ENCODE results near the gene PKP2. TPM values are rescaled to one million over a fixed set of nuclear protein-coding genes. Genes with fewer than 3 reads are reported as not detected.

Gene PKP2
- total RNA-seq, 1 donor from 2014 or later = not detected

DNA sequence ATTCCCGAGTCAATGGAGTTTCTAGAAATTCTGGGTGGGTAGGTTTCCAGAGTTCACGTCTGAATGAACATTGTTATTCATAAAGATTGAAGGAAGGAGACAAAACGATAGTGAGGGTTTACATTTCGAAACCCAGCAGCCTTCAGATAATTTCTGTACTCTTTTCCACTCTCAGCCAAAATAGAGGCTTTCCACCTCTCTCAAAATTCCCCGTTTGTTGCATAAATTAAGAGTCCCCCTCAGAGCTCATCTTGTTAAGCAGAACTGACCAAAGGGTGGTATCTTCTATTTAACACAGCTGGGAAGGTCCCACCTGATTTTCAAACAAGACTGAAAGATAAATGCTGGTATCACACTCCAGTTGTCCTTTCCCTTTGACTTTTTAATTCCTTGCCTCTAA, 119.4 kb downstream of the PKP2 start:
- Mint-ChIP-seq H3K27ac (no peak overlapping the region), H3K4me1 (ENCODE audit: low read depth) (no peaks in the 10 kb centered on the region), H3K36me3 (ENCODE audit: low read depth) (no peaks in the 10 kb centered on the region), H3K4me3 (no peak overlapping the region), H3K9me3 (no peaks in the 10 kb centered on the region), H3K27me3 (ENCODE audit: insufficient read depth) (peaks cover 5% of the 10 kb centered on the region)
- intact Hi-C loops (cut with micrococcal nuclease) = no loop called here
- DNase-seq (ENCODE audit: low spot score) = no peak

DNA sequence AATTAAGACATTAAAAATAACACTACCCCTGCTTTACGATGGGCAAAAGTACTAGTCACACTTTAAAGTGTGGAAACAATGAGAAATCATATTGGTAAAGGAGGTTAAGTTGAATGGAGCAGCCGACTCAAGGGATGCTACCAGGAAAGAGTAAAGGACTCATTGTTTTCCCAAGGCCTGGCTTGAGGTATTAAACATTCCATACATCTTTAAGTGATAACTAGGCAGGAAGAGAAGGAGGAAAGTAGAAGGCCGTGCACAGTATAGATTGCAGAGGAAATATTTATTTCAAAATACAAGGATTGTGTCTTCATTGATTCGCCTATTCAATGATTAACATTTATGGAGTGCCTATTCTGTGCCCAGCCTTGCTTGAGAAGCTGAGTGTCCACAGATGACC, 120.3 kb downstream of the PKP2 start:
- intact Hi-C loops (cut with micrococcal nuclease) = no loop called here
- peaks cover 5% of the 10 kb centered on the region for H3K27me3 Mint-ChIP-seq (ENCODE audit: insufficient read depth)
- H3K4me1 Mint-ChIP-seq (ENCODE audit: low read depth) = no peaks in the 10 kb centered on the region
- no peak overlapping the region for H3K4me3 Mint-ChIP-seq
- H3K36me3 Mint-ChIP-seq (ENCODE audit: low read depth) = no peaks in the 10 kb centered on the region
- DNase-seq (ENCODE audit: low spot score) = no peak
- no peaks in the 10 kb centered on the region for H3K9me3 Mint-ChIP-seq
- no peak overlapping the region for H3K27ac Mint-ChIP-seq

DNA sequence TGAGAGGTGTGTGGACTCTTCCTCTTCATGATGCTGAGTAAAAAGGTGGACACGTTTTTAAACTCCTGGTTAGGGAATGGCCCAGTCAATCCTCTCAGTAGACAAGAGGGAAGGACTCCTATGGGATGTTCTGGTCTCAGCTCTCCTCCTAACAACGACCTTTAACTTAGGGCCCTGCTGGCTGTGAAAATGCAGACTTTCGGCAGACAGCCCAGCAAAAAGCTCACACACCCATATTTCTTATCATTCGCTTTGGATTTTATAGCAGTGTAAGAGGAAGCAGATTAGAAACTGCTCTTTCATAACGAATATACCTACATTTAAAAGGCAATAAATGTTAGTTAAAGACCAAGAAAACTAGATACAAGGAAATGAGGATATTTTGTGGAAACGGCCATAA, 122.9 kb downstream of the PKP2 start:
- intact Hi-C loops (cut with micrococcal nuclease) = no loop called here
- no peak overlapping the region for H3K4me3 Mint-ChIP-seq
- no peaks in the 10 kb centered on the region for H3K4me1 Mint-ChIP-seq (ENCODE audit: low read depth)
- no peak overlapping the region for H3K27ac Mint-ChIP-seq
- DNase-seq (ENCODE audit: low spot score) = no peak
- H3K36me3 Mint-ChIP-seq (ENCODE audit: low read depth) = no peaks in the 10 kb centered on the region
- peaks cover 7% of the 10 kb centered on the region for H3K27me3 Mint-ChIP-seq (ENCODE audit: insufficient read depth)
- H3K9me3 Mint-ChIP-seq = no peaks in the 10 kb centered on the region

DNA sequence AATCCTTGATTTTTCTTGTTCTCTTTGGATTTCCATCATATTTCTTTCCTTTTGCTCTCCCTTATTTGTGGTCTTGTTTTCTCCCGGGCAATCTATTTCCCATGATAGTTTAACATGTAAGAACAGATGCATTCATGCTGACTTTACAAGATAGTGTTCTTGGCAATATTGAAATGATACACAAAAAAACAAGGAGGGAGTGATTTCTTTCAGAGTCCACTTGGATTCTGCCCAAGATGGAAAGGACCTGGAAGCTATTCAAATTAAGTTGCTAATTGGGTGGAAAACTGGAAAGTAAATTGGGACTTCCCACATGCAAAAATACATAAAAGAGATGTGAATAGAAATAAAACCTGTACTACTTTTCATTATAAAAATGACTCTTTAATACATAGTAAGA, 126.4 kb downstream of the PKP2 start:
- H3K27ac Mint-ChIP-seq = no peak overlapping the region
- no peaks in the 10 kb centered on the region for H3K36me3 Mint-ChIP-seq (ENCODE audit: low read depth)
- DNase-seq (ENCODE audit: low spot score) = no peak
- H3K27me3 Mint-ChIP-seq (ENCODE audit: insufficient read depth) = peaks cover 11% of the 10 kb centered on the region
- H3K9me3 Mint-ChIP-seq = no peaks in the 10 kb centered on the region
- no peak overlapping the region for H3K4me3 Mint-ChIP-seq
- H3K4me1 Mint-ChIP-seq (ENCODE audit: low read depth) = no peaks in the 10 kb centered on the region
- intact Hi-C loops (cut with micrococcal nuclease) = no loop called here

DNA sequence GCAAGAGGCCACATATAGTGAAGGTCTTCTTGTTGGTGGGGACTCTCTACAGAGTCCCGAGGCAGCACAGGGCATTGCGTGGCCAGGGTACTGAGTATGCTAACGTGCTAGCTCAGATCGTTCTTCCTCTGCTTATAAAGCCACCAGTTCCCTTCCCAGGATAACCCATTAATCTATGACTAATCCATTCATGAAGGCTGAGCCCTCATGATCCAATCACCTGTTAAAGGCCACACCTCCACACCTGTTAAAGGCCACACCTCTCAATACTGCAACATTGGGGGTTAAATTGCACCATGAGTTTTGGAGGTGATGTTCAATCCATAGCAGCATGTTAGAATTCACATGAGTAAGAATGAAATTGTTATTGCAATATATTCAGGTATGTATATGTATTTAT, 128.1 kb downstream of the PKP2 start:
- intact Hi-C loops (cut with micrococcal nuclease) = no loop called here
- H3K27me3 Mint-ChIP-seq (ENCODE audit: insufficient read depth) = peaks cover 8% of the 10 kb centered on the region
- H3K4me1 Mint-ChIP-seq (ENCODE audit: low read depth) = no peaks in the 10 kb centered on the region
- H3K4me3 Mint-ChIP-seq = no peak overlapping the region
- H3K27ac Mint-ChIP-seq = no peak overlapping the region
- no peak for DNase-seq (ENCODE audit: low spot score)
- H3K9me3 Mint-ChIP-seq = no peaks in the 10 kb centered on the region
- H3K36me3 Mint-ChIP-seq (ENCODE audit: low read depth) = no peaks in the 10 kb centered on the region

DNA sequence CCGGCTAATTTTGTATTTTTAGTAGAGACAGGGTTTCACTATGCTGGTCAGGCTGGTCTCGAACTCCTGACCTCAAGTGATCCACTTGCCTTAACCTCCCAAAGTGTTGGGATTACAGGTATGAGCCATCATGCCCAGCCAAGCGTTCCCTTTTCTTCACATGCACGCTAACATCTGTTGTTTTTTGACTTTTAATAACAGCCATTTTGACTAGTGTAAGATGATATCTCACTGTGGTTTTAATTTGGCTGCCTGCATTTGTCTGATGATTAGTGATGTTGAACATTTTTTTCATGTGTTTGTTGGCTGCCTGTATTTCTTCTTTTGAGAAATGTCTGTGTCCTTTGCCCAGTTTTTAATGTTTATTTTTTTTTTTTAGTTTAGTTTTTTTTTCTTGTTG, 130.7 kb downstream of the PKP2 start:
- intact Hi-C loops (cut with micrococcal nuclease) = no loop called here
- H3K9me3 Mint-ChIP-seq = no peaks in the 10 kb centered on the region
- no peak overlapping the region for H3K27ac Mint-ChIP-seq
- no peaks in the 10 kb centered on the region for H3K4me1 Mint-ChIP-seq (ENCODE audit: low read depth)
- no peak for DNase-seq (ENCODE audit: low spot score)
- H3K4me3 Mint-ChIP-seq = no peak overlapping the region
- no peaks in the 10 kb centered on the region for H3K36me3 Mint-ChIP-seq (ENCODE audit: low read depth)
- peaks cover 6% of the 10 kb centered on the region for H3K27me3 Mint-ChIP-seq (ENCODE audit: insufficient read depth)

DNA sequence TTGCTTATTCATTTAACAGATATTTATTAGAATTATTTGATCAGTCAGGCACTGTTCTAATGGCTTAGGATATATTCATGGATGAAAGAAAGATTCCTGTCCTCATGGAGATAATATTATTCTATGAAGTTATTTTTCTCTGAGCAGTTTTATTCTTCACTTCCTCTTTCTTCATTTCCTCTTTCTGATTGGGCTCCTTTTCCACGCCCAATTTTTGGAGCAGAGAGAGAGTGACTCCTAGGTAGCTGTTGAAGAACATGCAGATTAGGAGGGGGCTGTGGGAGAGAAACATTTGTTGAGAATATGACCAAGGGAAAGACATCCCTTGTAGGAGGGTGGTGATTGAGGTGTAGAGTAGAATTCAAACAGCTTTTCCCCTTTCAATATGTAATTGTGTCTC, 134.9 kb downstream of the PKP2 start:
- peaks cover 4% of the 10 kb centered on the region for H3K27me3 Mint-ChIP-seq (ENCODE audit: insufficient read depth)
- H3K27ac Mint-ChIP-seq = no peak overlapping the region
- H3K4me3 Mint-ChIP-seq = no peak overlapping the region
- intact Hi-C loops (cut with micrococcal nuclease) = no loop called here
- peaks cover under 1% of the 10 kb centered on the region for H3K4me1 Mint-ChIP-seq (ENCODE audit: low read depth)
- H3K9me3 Mint-ChIP-seq = no peaks in the 10 kb centered on the region
- no peaks in the 10 kb centered on the region for H3K36me3 Mint-ChIP-seq (ENCODE audit: low read depth)
- DNase-seq (ENCODE audit: low spot score) = no peak

DNA sequence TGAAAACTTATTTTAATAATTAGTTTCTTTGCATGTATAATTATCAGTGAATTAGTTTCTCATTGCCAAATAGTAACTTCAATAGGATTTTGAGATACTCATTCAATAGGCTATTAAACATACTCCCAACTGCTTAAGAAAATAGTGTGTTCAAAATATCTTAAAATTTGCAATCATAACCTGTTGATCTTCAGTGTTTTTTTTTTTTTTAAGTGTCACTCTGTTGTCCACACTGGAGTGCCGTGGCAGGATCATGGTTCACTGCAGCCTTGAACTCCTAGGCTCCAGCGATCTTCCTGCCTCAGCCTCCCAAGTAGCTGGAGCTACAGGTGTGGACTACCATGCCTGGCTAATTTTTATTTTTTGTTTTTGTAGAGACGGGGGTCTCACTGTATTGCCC, 139.4 kb downstream of the PKP2 start:
- no peak for DNase-seq (ENCODE audit: low spot score)
- Mint-ChIP-seq H3K4me1 (ENCODE audit: low read depth) (peaks cover 24% of the 10 kb centered on the region), H3K27ac (no peak overlapping the region), H3K9me3 (no peaks in the 10 kb centered on the region), H3K27me3 (ENCODE audit: insufficient read depth) (no peaks in the 10 kb centered on the region), H3K36me3 (ENCODE audit: low read depth) (peaks cover 16% of the 10 kb centered on the region), H3K4me3 (no peak overlapping the region)
- intact Hi-C loops (cut with micrococcal nuclease) = loop anchor here (5.0 kb wide), 2 partner anchors 850 to 1030 kb away; partner anchors contain the start of gene AMN1

DNA sequence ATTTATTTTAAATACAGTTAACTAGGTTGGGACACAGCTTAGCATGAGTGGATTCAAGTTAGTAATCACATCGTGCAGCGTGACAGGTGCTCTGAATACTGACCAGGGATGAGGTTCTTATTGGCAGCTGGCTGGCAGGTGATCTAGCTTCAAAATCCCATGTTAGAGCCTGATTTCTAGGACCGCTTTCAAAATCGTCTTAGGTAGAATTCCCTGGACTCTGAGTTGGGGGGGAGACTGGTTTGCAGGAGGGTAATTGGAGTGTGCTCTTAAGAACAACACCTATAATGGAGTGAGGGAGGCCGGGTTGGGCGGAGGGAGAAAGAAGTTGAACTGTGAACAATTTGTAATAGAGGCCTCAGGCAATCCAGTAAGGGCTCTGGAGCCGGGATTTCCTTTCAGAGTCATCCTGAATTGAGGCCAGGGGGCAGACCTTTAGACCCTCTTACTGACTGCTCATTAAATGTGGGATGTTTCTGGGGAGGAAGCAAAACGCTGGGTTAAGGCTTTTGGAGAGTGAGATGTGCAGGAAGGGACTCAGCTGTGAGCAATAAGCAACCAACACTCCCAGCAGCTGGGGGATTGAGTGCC, 140.0 kb downstream of the PKP2 start:
- DNase-seq (ENCODE audit: low spot score) = no peak
- Mint-ChIP-seq H3K36me3 (ENCODE audit: low read depth) (peaks cover 21% of the 10 kb centered on the region), H3K27ac (peak overlapping the region; percentile 81), H3K4me3 (peak overlapping the region; percentile 88), H3K27me3 (ENCODE audit: insufficient read depth) (no peaks in the 10 kb centered on the region), H3K4me1 (ENCODE audit: low read depth) (peaks cover 29% of the 10 kb centered on the region), H3K9me3 (no peaks in the 10 kb centered on the region)
- intact Hi-C loops (cut with micrococcal nuclease) = loop anchor here (1.0 to 5.0 kb wide), 5 partner anchors 163 to 1462 kb away; partner anchors contain the start of genes ALG10 and AMN1

DNA sequence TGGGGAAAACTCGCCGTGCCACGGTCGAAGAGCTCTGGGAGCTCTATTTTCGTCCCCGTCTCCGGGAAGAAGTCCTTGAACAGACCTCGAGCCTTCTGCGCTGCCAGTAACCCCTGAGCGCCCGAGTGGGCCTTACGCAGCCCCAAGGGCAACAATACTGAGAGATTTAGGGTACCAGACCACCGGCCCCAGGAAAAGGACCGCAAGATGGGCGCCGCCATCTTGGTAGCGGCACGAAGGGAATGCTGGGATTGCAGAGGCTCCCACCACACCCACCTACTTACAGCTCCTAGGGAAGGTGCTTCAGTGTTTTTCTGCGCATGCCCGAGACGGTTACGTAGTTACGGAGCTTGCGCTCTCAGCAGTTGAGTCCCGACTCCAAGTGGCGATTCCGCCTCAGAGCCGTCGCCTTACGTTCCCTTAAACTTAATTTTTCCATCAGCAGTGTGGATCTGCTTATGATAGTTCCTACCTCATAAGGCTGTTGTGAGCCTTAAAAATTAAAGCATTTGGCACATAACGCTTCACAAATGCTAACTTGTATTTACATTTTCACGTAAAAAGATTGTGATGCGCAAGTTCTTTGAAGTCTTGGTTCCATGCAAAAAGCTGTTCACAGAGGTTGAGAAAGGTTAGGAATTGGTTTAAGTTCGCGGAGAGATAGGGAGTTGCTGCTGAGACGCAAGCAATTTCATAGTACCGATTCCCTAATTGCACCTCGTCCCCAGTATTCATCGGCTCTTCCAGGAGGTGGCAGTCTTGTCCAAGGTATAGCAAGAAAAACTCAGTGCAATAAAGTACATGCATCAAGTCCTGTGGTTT, 140.7 kb downstream of the PKP2 start, which contains the start of gene YARS2:
TSS of gene YARS2 (minus strand) at position 244 of the 822 bp plus-strand sequence. CDS start at position 221, 23 bp downstream.
- H3K27me3 Mint-ChIP-seq (ENCODE audit: insufficient read depth) = no peaks in the 10 kb centered on the region
- intact Hi-C loops (cut with micrococcal nuclease) = loop anchor here (1.0 to 5.0 kb wide), 13 partner anchors 49 to 1462 kb away; partner anchors contain the start of genes ALG10, AMN1, BICD1 and DNM1L

DNA sequence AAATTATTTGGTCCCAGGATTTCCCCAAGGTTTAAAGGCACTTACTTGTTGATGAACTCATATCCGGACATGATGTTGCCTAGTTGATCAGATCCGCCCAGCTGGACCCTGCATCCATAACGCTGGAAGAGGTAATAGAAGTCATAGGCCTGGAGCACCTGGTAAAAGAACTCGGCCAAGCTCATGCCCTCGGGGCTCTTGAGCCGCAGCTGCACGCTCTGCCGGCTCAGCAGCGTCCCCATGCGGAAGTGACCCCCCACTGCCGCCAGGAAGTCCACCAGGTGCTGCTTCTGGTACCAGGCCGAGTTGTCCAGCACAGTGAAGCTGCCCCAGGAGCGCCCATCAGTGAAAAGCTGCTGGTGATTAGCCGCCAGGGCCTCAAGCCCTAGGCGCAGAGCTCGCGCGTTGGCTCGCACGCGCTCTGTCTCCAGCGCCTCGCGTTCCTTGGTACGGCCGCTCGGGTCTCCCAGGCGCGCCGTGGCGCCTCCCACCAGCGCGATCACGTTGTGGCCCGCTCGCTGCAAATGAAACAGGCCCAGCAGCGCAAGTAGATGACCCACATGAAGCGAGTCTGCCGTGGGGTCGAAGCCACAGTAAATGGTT, 141.4 kb downstream of the PKP2 start:
- DNase-seq (ENCODE audit: low spot score) = peak; percentile 63
- Mint-ChIP-seq H3K4me1 (ENCODE audit: low read depth) (peaks cover 33% of the 10 kb centered on the region), H3K9me3 (no peaks in the 10 kb centered on the region), H3K27ac (peak overlapping the region; percentile 81), H3K27me3 (ENCODE audit: insufficient read depth) (no peaks in the 10 kb centered on the region), H3K4me3 (peak overlapping the region; percentile 88), H3K36me3 (ENCODE audit: low read depth) (peaks cover 33% of the 10 kb centered on the region)
- intact Hi-C loops (cut with micrococcal nuclease) = loop anchor here (1.0 to 5.0 kb wide), 10 partner anchors 48 to 1429 kb away; partner anchors contain the start of genes AMN1, BICD1, DNM1L and ETFBKMT

More for the DNA sequence above, 140.7 kb downstream of the PKP2 start, which contains the start of gene YARS2:
- Mint-ChIP-seq H3K4me1 (ENCODE audit: low read depth) (peaks cover 33% of the 10 kb centered on the region), H3K9me3 (no peaks in the 10 kb centered on the region), H3K27ac (peak within 1 kb of the TSS; percentile 81), H3K4me3 (peak within 1 kb of the TSS; percentile 88), H3K36me3 (ENCODE audit: low read depth) (peaks cover 27% of the 10 kb centered on the region)
- DNase-seq (ENCODE audit: low spot score) = peak; percentile 87

DNA sequence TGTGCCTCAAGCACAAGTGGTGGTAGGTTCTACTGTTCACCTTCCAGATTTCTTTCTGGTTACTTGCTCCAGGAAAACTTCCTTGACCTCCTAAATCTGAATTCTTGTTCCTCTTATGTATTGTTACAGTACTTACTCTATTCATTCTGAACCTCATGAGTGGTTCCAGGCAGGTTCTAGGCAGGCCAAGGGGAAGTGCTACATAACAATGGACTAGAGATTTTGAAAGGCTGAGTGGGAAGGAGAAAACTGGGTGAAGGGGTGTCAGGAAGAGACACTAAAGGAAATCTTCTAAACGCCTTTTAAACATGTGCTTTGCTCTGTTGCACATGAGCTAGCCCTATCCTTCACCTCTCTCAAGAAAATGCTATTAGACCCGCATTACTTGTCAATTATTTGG, 142.5 kb downstream of the PKP2 start:
- Mint-ChIP-seq H3K4me3 (peak overlapping the region; percentile 88), H3K27ac (peak overlapping the region; percentile 81), H3K27me3 (ENCODE audit: insufficient read depth) (no peaks in the 10 kb centered on the region), H3K9me3 (no peaks in the 10 kb centered on the region), H3K4me1 (ENCODE audit: low read depth) (peaks cover 33% of the 10 kb centered on the region), H3K36me3 (ENCODE audit: low read depth) (peaks cover 35% of the 10 kb centered on the region)
- no peak for DNase-seq (ENCODE audit: low spot score)
- intact Hi-C loops (cut with micrococcal nuclease) = loop anchor here (2.0 kb wide), 2 partner anchors 47 to 647 kb away; partner anchors contain the start of gene BICD1
